Tibial nerve (tissue), 4 donors: Measurements from ENCODE around the gene GRIK4.

Experiments used
- EP300 ChIP-seq, 2 donors: sonication (generic); formaldehyde crosslinking; IDR thresholded peaks; one replicate each; pipeline ENCODE4 v1.6.1; 2017; ENCODE audit warnings: antibody characterized with exemption in 2 of 2, mild to moderate bottlenecking in 1 of 2
- TF ChIP-seq, protein P1 (sequence below), 5 experiments: fragments of 200-600 bp in 3 of 5; fragments of 450-650 bp in 2 of 5; sonication (generic) in 3 of 5; IDR thresholded peaks; one replicate each; pipeline ENCODE4 v1.5.1; 2016 to 2019; ENCODE audit warnings: antibody characterized with exemption in 5 of 5, mild to moderate bottlenecking in 3 of 5, moderate library complexity in 2 of 5

DNA sequence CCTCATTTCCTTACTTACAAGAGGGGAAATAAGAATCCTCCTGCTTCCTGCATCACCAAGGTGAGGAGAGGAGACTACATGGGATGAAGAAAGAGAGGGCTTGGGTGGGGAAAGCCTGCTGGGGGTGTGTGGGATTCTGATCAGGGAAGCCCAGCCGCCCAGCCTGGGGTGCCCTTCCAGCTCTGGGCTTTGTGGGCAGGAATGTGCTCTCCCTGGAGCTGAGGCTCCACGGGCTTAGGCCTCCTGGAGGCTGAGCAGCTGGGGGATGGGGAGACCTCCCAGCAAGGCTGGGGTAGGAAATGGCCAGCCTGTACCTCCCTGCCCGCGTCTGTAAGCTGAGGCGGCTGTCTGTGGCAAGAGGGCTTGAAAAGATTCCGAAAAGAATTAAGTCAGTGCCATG lies 206.1 kb downstream of the GRIK4 start:
- TF ChIP-seq, protein P1, sequence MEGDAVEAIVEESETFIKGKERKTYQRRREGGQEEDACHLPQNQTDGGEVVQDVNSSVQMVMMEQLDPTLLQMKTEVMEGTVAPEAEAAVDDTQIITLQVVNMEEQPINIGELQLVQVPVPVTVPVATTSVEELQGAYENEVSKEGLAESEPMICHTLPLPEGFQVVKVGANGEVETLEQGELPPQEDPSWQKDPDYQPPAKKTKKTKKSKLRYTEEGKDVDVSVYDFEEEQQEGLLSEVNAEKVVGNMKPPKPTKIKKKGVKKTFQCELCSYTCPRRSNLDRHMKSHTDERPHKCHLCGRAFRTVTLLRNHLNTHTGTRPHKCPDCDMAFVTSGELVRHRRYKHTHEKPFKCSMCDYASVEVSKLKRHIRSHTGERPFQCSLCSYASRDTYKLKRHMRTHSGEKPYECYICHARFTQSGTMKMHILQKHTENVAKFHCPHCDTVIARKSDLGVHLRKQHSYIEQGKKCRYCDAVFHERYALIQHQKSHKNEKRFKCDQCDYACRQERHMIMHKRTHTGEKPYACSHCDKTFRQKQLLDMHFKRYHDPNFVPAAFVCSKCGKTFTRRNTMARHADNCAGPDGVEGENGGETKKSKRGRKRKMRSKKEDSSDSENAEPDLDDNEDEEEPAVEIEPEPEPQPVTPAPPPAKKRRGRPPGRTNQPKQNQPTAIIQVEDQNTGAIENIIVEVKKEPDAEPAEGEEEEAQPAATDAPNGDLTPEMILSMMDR (IDR thresholded peaks at IDR 0.05): no peak
- TF ChIP-seq EP300 (IDR thresholded peaks at IDR 0.05): no peak
